Smooth muscle cell (in vitro differentiated cells): ENCODE data around the gene TCF12. TPM values are rescaled to one million over a fixed set of nuclear protein-coding genes. Genes with fewer than 3 reads are reported as not detected.

Experiments used
- DNase-seq: peaks from one replicate; lab custom pipeline; 2025; ENCODE audit not compliant: unreplicated experiment; lab: John Stamatoyannopoulos, UW
- H2AFZ ChIP-seq: fragments of 200-600 bp; sonication (generic); 2 replicates; pipeline ENCODE4 v1.6.0; 2016; ENCODE audit warnings: antibody characterized with exemption, low read depth, mild to moderate bottlenecking
- H3F3A ChIP-seq: fragments of 200-600 bp; sonication (generic); 2 replicates; pipeline ENCODE4 v1.6.0; 2017; ENCODE audit warnings: antibody characterized with exemption, low read depth
- H3K27ac ChIP-seq: fragments of 200-600 bp; sonication (generic); 2 replicates; pipeline ENCODE4 v1.5.1; 2016; ENCODE audit warnings: low read depth, mild to moderate bottlenecking
- H3K27me3 ChIP-seq: fragments of 200-600 bp; sonication (generic); 2 replicates; pipeline ENCODE4 v1.6.1; 2016; ENCODE audit warnings: low read depth, mild to moderate bottlenecking
- H3K36me3 ChIP-seq: fragments of 200-600 bp; sonication (generic); 2 replicates; pipeline ENCODE4 v1.5.1; 2016; ENCODE audit warnings: low read depth
- H3K4me1 ChIP-seq: fragments of 200-600 bp; sonication (generic); 2 replicates; pipeline ENCODE4 v1.5.1; 2016; ENCODE audit warnings: low read depth
- H3K4me2 ChIP-seq: fragments of 200-600 bp; sonication (generic); 2 replicates; pipeline ENCODE4 v1.6.0; 2016; ENCODE audit warnings: mild to moderate bottlenecking
- H3K4me3 ChIP-seq: fragments of 200-600 bp; sonication (generic); 2 replicates; pipeline ENCODE4 v1.5.1; 2016; ENCODE audit warnings: mild to moderate bottlenecking
- H3K79me2 ChIP-seq: fragments of 200-600 bp; sonication (generic); 2 replicates; pipeline ENCODE4 v1.6.0; 2016; ENCODE audit warnings: low read depth, mild to moderate bottlenecking
- H3K9ac ChIP-seq: fragments of 200-600 bp; sonication (generic); 2 replicates; pipeline ENCODE4 v1.6.0; 2016; ENCODE audit warnings: low read depth
- H3K9me3 ChIP-seq: fragments of 200-600 bp; sonication (generic); replicated peaks from 2 replicates; pipeline ENCODE4 v1.5.1; 2016; ENCODE audit warnings: low read depth
- H4K20me1 ChIP-seq: fragments of 200-600 bp; sonication (generic); 2 replicates; pipeline ENCODE4 v1.6.0; 2016; ENCODE audit warnings: low read depth
- WGBS: methylation state at CpG from one replicate; pipeline ENCODE4 v1.1.7; 2016; ENCODE audit warnings: low lambda C conversion rate; 5-methylcytosine and 5-hydroxymethylcytosine counted together
- polyA plus RNA-seq: library from polyadenylated mRNA; unstranded; fragments of >200 nt; fragmentation: Nextera tagmentation; extraction: Ambion mirVana; gene quantifications from 2 replicates; pipeline ENCODE4 v1.2.1, GENCODE V29; 2016
- total RNA-seq: library from RNA; depleted of rRNA; stranded (reverse); fragments of >200 nt; gene quantifications from 2 replicates; pipeline ENCODE4 v1.2.3, GENCODE V29; 2014
- TF ChIP-seq, protein P1 (sequence below): fragments of 200-600 bp; sonication (generic); IDR thresholded peaks from 2 replicates; pipeline ENCODE4 v1.5.1; 2017; ENCODE audit warnings: borderline replicate concordance, mild to moderate bottlenecking, antibody characterized with exemption; ENCODE audit not compliant: insufficient read depth, poor library complexity, severe bottlenecking

The TCF12 gene
- total and polyA plus RNA-seq, 2 experiments from 2014 or later, result 54.1 to 302 TPM

DNA sequence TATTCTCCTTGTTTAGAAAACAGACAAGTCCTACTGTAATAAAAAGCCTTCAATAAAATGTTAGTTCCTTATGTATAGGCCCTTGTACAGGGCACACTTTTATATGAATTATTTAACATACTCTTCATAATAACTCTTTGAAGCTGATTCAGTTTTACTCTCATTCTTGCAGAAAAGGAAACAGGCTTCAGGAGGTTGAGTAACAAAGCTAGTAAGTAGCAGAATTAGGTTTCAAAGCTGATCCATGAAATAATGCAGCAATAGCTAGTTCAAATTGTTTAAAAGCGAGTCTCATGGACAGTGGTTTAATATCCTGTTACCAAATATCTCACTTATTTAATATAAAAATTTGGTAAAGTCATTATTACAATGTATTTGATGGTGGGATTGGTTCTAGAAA is 25.0 kb downstream of the TCF12 start:
- peaks cover 100% of the 10 kb centered on the region for H3K79me2 ChIP-seq
- H2AFZ ChIP-seq, result no peak overlapping the region
- TF ChIP-seq, protein P1, sequence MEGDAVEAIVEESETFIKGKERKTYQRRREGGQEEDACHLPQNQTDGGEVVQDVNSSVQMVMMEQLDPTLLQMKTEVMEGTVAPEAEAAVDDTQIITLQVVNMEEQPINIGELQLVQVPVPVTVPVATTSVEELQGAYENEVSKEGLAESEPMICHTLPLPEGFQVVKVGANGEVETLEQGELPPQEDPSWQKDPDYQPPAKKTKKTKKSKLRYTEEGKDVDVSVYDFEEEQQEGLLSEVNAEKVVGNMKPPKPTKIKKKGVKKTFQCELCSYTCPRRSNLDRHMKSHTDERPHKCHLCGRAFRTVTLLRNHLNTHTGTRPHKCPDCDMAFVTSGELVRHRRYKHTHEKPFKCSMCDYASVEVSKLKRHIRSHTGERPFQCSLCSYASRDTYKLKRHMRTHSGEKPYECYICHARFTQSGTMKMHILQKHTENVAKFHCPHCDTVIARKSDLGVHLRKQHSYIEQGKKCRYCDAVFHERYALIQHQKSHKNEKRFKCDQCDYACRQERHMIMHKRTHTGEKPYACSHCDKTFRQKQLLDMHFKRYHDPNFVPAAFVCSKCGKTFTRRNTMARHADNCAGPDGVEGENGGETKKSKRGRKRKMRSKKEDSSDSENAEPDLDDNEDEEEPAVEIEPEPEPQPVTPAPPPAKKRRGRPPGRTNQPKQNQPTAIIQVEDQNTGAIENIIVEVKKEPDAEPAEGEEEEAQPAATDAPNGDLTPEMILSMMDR, result no peak
- H4K20me1 ChIP-seq, result peaks cover 94% of the 10 kb centered on the region
- peaks cover 27% of the 10 kb centered on the region for H3K4me1 ChIP-seq
- no peaks in the 10 kb centered on the region for H3K27me3 ChIP-seq
- DNase-seq, result no peak
- WGBS, result 100% methylated on average over 1 of the region's 1 CpG
- H3K4me2 ChIP-seq, result no peak overlapping the region
- no peak overlapping the region for H3K27ac ChIP-seq
- H3K4me3 ChIP-seq, result no peak overlapping the region
- no peaks in the 10 kb centered on the region for H3K36me3 ChIP-seq
- H3K9ac ChIP-seq, result no peak overlapping the region
- H3F3A ChIP-seq, result peaks cover 7% of the 10 kb centered on the region
- H3K9me3 ChIP-seq, result no peaks in the 10 kb centered on the region

DNA sequence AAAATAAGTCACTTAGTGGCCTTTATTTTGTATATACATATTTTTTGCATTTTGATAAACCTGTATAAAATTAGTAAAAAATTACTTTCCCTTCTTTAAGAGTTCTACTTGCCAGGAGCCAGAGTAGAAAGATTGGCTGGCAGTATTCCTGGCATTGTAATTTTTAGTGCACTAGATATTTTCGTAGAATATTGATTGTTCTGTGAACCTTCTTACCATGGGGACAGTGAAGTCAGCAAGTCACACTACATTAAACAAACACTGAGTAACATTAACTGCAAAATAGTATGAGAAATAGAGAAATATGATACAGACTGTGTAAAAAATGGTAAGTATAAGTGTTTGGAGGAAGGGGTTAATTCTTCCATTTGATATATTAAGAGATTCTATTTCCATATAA is 26.0 kb downstream of the TCF12 start:
- Histone ChIP-seq H4K20me1 (peaks cover 94% of the 10 kb centered on the region), H3K27me3 (no peaks in the 10 kb centered on the region), H3K79me2 (peaks cover 100% of the 10 kb centered on the region), H3K4me3 (no peak overlapping the region), H3K36me3 (no peaks in the 10 kb centered on the region), H2AFZ (no peak overlapping the region), H3F3A (peaks cover 7% of the 10 kb centered on the region), H3K4me2 (no peak overlapping the region), H3K4me1 (peaks cover 21% of the 10 kb centered on the region), H3K9ac (no peak overlapping the region), H3K9me3 (no peaks in the 10 kb centered on the region), H3K27ac (no peak overlapping the region)
- WGBS, result 94% methylated on average over 1 of the region's 1 CpG
- TF ChIP-seq, protein P1, result no peak
- DNase-seq, result no peak

DNA sequence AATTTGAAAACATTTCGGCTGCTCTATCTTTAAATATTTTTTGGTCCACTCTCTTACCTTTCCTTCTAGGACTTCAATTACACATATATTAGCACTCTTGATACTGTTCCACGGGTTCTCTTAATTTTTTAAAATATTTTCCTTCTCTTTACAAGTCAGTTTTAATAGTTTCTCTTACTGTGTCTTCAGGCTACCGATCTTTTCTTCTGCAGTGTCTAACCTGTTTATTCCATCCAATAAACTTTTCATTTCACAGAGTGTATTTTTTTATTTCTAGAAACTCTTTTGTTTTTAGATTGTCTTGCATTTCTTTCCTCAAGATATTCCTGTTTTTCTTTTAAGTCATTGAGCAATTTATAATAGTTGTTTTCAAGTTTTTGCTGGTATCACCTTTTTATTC is 27.7 kb downstream of the TCF12 start:
- Histone ChIP-seq H3F3A (peaks cover 7% of the 10 kb centered on the region), H3K79me2 (peaks cover 100% of the 10 kb centered on the region), H3K27me3 (no peaks in the 10 kb centered on the region), H3K27ac (no peak overlapping the region), H3K4me3 (no peak overlapping the region), H3K4me1 (peaks cover 20% of the 10 kb centered on the region), H3K36me3 (no peaks in the 10 kb centered on the region), H3K9ac (no peak overlapping the region), H3K4me2 (no peak overlapping the region), H2AFZ (no peak overlapping the region), H3K9me3 (no peaks in the 10 kb centered on the region), H4K20me1 (peaks cover 87% of the 10 kb centered on the region)
- WGBS, result 97% methylated on average over 3 of the region's 3 CpGs
- no peak for DNase-seq
- TF ChIP-seq, protein P1, result no peak

DNA sequence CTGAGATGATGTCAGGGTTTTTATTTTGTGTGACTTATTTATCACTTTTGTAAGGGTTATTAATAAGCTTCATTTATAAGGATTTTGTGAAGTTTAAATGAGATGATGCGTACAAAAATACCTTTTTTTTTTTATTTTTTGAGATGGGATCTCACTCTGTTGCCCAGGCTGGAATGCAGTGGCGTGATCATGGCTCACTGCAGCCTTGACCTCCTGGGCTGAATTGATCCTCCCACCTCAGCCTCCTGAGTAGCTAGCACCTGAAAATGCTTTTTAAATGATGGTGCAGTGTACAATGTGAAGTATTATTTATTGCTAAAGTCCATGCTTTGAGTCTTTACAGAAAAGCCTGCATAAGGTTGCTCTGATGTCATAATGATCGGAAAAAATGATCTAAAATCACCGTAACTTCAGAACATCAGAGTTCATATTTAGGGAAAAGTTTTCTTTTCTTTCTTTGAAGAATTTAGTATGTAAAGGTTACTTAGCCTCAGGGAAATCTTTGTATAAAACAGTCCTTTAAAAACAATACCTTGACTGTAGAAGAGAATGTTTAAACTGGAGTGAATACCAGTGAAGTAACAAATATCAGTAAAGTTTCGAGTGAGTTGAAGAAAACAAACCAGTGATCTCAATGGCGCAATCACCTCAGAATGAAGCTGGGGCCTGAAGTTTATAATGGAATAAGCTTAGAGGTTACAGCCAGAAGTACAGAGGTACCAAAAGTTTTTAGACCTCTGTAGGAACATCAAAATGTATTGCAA is 29.7 kb downstream of the TCF12 start:
- H3K4me2 ChIP-seq, result no peak overlapping the region
- no peak for DNase-seq
- no peaks in the 10 kb centered on the region for H3K36me3 ChIP-seq
- H3K9ac ChIP-seq, result no peak overlapping the region
- peaks cover 100% of the 10 kb centered on the region for H3K79me2 ChIP-seq
- peaks cover 3% of the 10 kb centered on the region for H3K4me1 ChIP-seq
- H4K20me1 ChIP-seq, result peaks cover 81% of the 10 kb centered on the region
- no peaks in the 10 kb centered on the region for H3K27me3 ChIP-seq
- WGBS, result 89% methylated on average over 6 of the region's 6 CpGs
- no peaks in the 10 kb centered on the region for H3K9me3 ChIP-seq
- no peak overlapping the region for H2AFZ ChIP-seq
- H3F3A ChIP-seq, result peaks cover 7% of the 10 kb centered on the region
- no peak overlapping the region for H3K4me3 ChIP-seq
- peak overlapping the region; percentile 39 for H3K27ac ChIP-seq
- TF ChIP-seq, protein P1, result no peak
